ENCODE results near the gene GNB2.
A peak's percentile ranks its signal among the peaks of the same experiment; 100 is the strongest.

The GNB2 gene

GRCh38 chr7:100682228-100682741 is 8.7 kb downstream of the GNB2 start:
- DNase-seq = no peak

GRCh38 chr7:100682991-100683658 is 9.6 kb downstream of the GNB2 start:
- no peak for DNase-seq

GRCh38 chr7:100683659-100684533 is 10.4 kb downstream of the GNB2 start:
- DNase-seq = no peak

GRCh38 chr7:100684534-100685042 is 11.0 kb downstream of the GNB2 start:
- DNase-seq = no peak

GRCh38 chr7:100685049-100685605 is 11.6 kb downstream of the GNB2 start:
- no peak for DNase-seq

- DNase-seq = no peak
Observed at GRCh38 chr7:100685631-100686145, 12.1 kb downstream of the GNB2 start.

- no peak for DNase-seq
Observed at GRCh38 chr7:100686201-100686821, 12.8 kb downstream of the GNB2 start.

GRCh38 chr7:100686822-100687211 is 13.3 kb downstream of the GNB2 start:
- DNase-seq = no peak

GRCh38 chr7:100687261-100687660 is 13.7 kb downstream of the GNB2 start:
- no peak for DNase-seq

GRCh38 chr7:100687751-100688300 is 14.3 kb downstream of the GNB2 start:
- no peak for DNase-seq

GRCh38 chr7:100688326-100688860 is 14.9 kb downstream of the GNB2 start:
- DNase-seq = no peak

GRCh38 chr7:100689230-100690135 is 15.9 kb downstream of the GNB2 start:
- no peak for DNase-seq

- DNase-seq = peak; percentile 75
Observed at GRCh38 chr7:100691676-100692577, 18.4 kb downstream of the GNB2 start.

GRCh38 chr7:100692578-100692961 is 19.0 kb downstream of the GNB2 start:
- DNase-seq = no peak

GRCh38 chr7:100693312-100694097 is 20.0 kb downstream of the GNB2 start:
- no peak for DNase-seq

GRCh38 chr7:100694098-100694745 is 20.7 kb downstream of the GNB2 start, which contains the start of gene GIGYF1:
GIGYF1 (minus strand) TSS chr7:100694250; CDS start chr7:100688238, 6,012 bp downstream.
- peak; percentile 78 for DNase-seq

GRCh38 chr7:100696123-100696521 is 22.6 kb downstream of the GNB2 start:
- DNase-seq = no peak

- no peak for DNase-seq
Observed at GRCh38 chr7:100699018-100699417, 25.5 kb downstream of the GNB2 start.
